Endothelial cell (in vitro differentiated cells): ENCODE measurements around the gene SHC2. TPM values are rescaled to one million over a fixed set of nuclear protein-coding genes. Genes with fewer than 3 reads are reported as not detected.

ENCODE experiments used
- DNase-seq: peaks from one replicate; pipeline ENCODE4 v3.0.0; 2021; ENCODE audit warnings: low spot score
- H3K27ac Mint-ChIP-seq: one replicate; pipeline ENCODE4 v1.8.0; 2021; ENCODE audit warnings: mixed read lengths, inconsistent platforms; ENCODE audit not compliant: unreplicated experiment
- H3K27me3 Mint-ChIP-seq: one replicate; pipeline ENCODE4 v1.8.0; 2021; ENCODE audit warnings: mild to moderate bottlenecking, moderate library complexity, mixed read lengths, inconsistent platforms; ENCODE audit not compliant: unreplicated experiment
- H3K36me3 Mint-ChIP-seq: one replicate; pipeline ENCODE4 v1.8.0; 2021; ENCODE audit warnings: mild to moderate bottlenecking, low read depth, mixed read lengths, inconsistent platforms; ENCODE audit not compliant: unreplicated experiment
- H3K4me1 Mint-ChIP-seq: one replicate; pipeline ENCODE4 v1.8.0; 2021; ENCODE audit warnings: mild to moderate bottlenecking, mixed read lengths, inconsistent platforms; ENCODE audit not compliant: unreplicated experiment
- H3K4me3 Mint-ChIP-seq: one replicate; pipeline ENCODE4 v1.8.0; 2021; ENCODE audit warnings: mild to moderate bottlenecking, mixed read lengths, inconsistent platforms; ENCODE audit not compliant: unreplicated experiment
- H3K9me3 Mint-ChIP-seq: one replicate; pipeline ENCODE4 v1.8.0; 2021; ENCODE audit warnings: mixed read lengths, inconsistent platforms; ENCODE audit not compliant: unreplicated experiment
- CTCF ChIP-seq: fragments of 200-600 bp; sonication (generic); IDR thresholded peaks from one replicate; pipeline ENCODE4 v1.5.0; 2021; ENCODE audit warnings: antibody characterized with exemption; ENCODE audit not compliant: unreplicated experiment
- total RNA-seq: library from RNA; stranded (reverse); fragmentation: NEBNext Ultra II Directional; extraction: Animal tissue kit (Norgen Biotek cat#: 25700); gene quantifications from one replicate; pipeline ENCODE4 v1.2.1, GENCODE V29; 2021; ENCODE audit not compliant: unreplicated experiment

Gene SHC2
- total RNA-seq, 1 donor from 2014 or later = 46.9 TPM

GRCh38 chr19:391207-391557 is 69.7 kb downstream of the SHC2 start:
- H3K27me3 Mint-ChIP-seq = peaks cover 16% of the 10 kb centered on the region
- peaks cover 5% of the 10 kb centered on the region for H3K9me3 Mint-ChIP-seq
- H3K4me1 Mint-ChIP-seq = no peaks in the 10 kb centered on the region
- DNase-seq = no peak
- peaks cover 14% of the 10 kb centered on the region for H3K36me3 Mint-ChIP-seq
- TF ChIP-seq CTCF = no peak
- no peak overlapping the region for H3K27ac Mint-ChIP-seq
- no peak overlapping the region for H3K4me3 Mint-ChIP-seq

GRCh38 chr19:390386-391206 is 70.2 kb downstream of the SHC2 start:
- TF ChIP-seq CTCF = no peak
- H3K36me3 Mint-ChIP-seq = peaks cover 12% of the 10 kb centered on the region
- no peaks in the 10 kb centered on the region for H3K4me1 Mint-ChIP-seq
- no peak overlapping the region for H3K4me3 Mint-ChIP-seq
- no peak for DNase-seq
- H3K9me3 Mint-ChIP-seq = peaks cover under 1% of the 10 kb centered on the region
- H3K27me3 Mint-ChIP-seq = peaks cover 14% of the 10 kb centered on the region
- no peak overlapping the region for H3K27ac Mint-ChIP-seq

- no peak for TF ChIP-seq CTCF
- H3K27me3 Mint-ChIP-seq = peaks cover 11% of the 10 kb centered on the region
- peaks cover 9% of the 10 kb centered on the region for H3K36me3 Mint-ChIP-seq
- H3K27ac Mint-ChIP-seq = no peak overlapping the region
- no peak for DNase-seq
- H3K4me1 Mint-ChIP-seq = no peaks in the 10 kb centered on the region
- no peak overlapping the region for H3K4me3 Mint-ChIP-seq
- no peaks in the 10 kb centered on the region for H3K9me3 Mint-ChIP-seq
These were observed 70.9 kb downstream of the SHC2 start for GRCh38 chr19:389935-390289.

GRCh38 chr19:389255-389934 is 71.4 kb downstream of the SHC2 start:
- Mint-ChIP-seq H3K4me3 (no peak overlapping the region), H3K36me3 (peaks cover 8% of the 10 kb centered on the region), H3K27ac (no peak overlapping the region), H3K9me3 (no peaks in the 10 kb centered on the region), H3K27me3 (peaks cover 9% of the 10 kb centered on the region), H3K4me1 (no peaks in the 10 kb centered on the region)
- TF ChIP-seq CTCF = no peak
- DNase-seq = no peak

- no peak for DNase-seq
- no peaks in the 10 kb centered on the region for H3K4me1 Mint-ChIP-seq
- no peak overlapping the region for H3K27ac Mint-ChIP-seq
- no peak for TF ChIP-seq CTCF
- H3K36me3 Mint-ChIP-seq = peaks cover 4% of the 10 kb centered on the region
- no peaks in the 10 kb centered on the region for H3K9me3 Mint-ChIP-seq
- H3K4me3 Mint-ChIP-seq = no peak overlapping the region
- peaks cover 9% of the 10 kb centered on the region for H3K27me3 Mint-ChIP-seq
These were observed 72.1 kb downstream of the SHC2 start for GRCh38 chr19:388691-389090.
